C4-2B (cell line): ENCODE data around the gene FCGR3A.

Experiments
- H3K27ac ChIP-seq: fragments of 450-650 bp; 2 replicates; pipeline ENCODE4 v1.5.1; 2017
- CTCF ChIP-seq: fragments of 450-650 bp; conservative IDR thresholded peaks from 2 replicates; pipeline ENCODE4 v1.5.1; 2017; ENCODE audit warnings: mild to moderate bottlenecking
- ZFX ChIP-seq: fragments of 450-650 bp; IDR thresholded peaks from 2 replicates; pipeline ENCODE4 v1.6.1; 2017

FCGR3A gene

GRCh38 chr1:161494091-161494735 lies 55.4 kb downstream of the FCGR3A start:
- no peak overlapping the region for H3K27ac ChIP-seq

GRCh38 chr1:161492827-161493226 lies 56.8 kb downstream of the FCGR3A start:
- TF ChIP-seq ZFX = no peak
- no peak for TF ChIP-seq CTCF
- no peak overlapping the region for H3K27ac ChIP-seq

More at GRCh38 chr1:161494091-161494735, 55.4 kb downstream of the FCGR3A start:
- TF ChIP-seq ZFX (no peak), CTCF (no peak)
